Smooth muscle cell (in vitro differentiated cells): ENCODE measurements around the gene KLF13. TPM values are rescaled to one million over a fixed set of nuclear protein-coding genes. Genes with fewer than 3 reads are reported as not detected.

Source experiments
- DNase-seq: peaks from one replicate; lab custom pipeline; 2025; ENCODE audit not compliant: unreplicated experiment; lab: John Stamatoyannopoulos, UW
- H2AFZ ChIP-seq: fragments of 200-600 bp; sonication (generic); 2 replicates; pipeline ENCODE4 v1.6.0; 2016; ENCODE audit warnings: antibody characterized with exemption, low read depth, mild to moderate bottlenecking
- H3F3A ChIP-seq: fragments of 200-600 bp; sonication (generic); 2 replicates; pipeline ENCODE4 v1.6.0; 2017; ENCODE audit warnings: antibody characterized with exemption, low read depth
- H3K27ac ChIP-seq: fragments of 200-600 bp; sonication (generic); 2 replicates; pipeline ENCODE4 v1.5.1; 2016; ENCODE audit warnings: low read depth, mild to moderate bottlenecking
- H3K27me3 ChIP-seq: fragments of 200-600 bp; sonication (generic); 2 replicates; pipeline ENCODE4 v1.6.1; 2016; ENCODE audit warnings: low read depth, mild to moderate bottlenecking
- H3K36me3 ChIP-seq: fragments of 200-600 bp; sonication (generic); 2 replicates; pipeline ENCODE4 v1.5.1; 2016; ENCODE audit warnings: low read depth
- H3K4me1 ChIP-seq: fragments of 200-600 bp; sonication (generic); 2 replicates; pipeline ENCODE4 v1.5.1; 2016; ENCODE audit warnings: low read depth
- H3K4me2 ChIP-seq: fragments of 200-600 bp; sonication (generic); 2 replicates; pipeline ENCODE4 v1.6.0; 2016; ENCODE audit warnings: mild to moderate bottlenecking
- H3K4me3 ChIP-seq: fragments of 200-600 bp; sonication (generic); 2 replicates; pipeline ENCODE4 v1.5.1; 2016; ENCODE audit warnings: mild to moderate bottlenecking
- H3K79me2 ChIP-seq: fragments of 200-600 bp; sonication (generic); 2 replicates; pipeline ENCODE4 v1.6.0; 2016; ENCODE audit warnings: low read depth, mild to moderate bottlenecking
- H3K9ac ChIP-seq: fragments of 200-600 bp; sonication (generic); 2 replicates; pipeline ENCODE4 v1.6.0; 2016; ENCODE audit warnings: low read depth
- H3K9me3 ChIP-seq: fragments of 200-600 bp; sonication (generic); replicated peaks from 2 replicates; pipeline ENCODE4 v1.5.1; 2016; ENCODE audit warnings: low read depth
- H4K20me1 ChIP-seq: fragments of 200-600 bp; sonication (generic); 2 replicates; pipeline ENCODE4 v1.6.0; 2016; ENCODE audit warnings: low read depth
- WGBS: methylation state at CpG from one replicate; pipeline ENCODE4 v1.1.7; 2016; ENCODE audit warnings: low lambda C conversion rate; 5-methylcytosine and 5-hydroxymethylcytosine counted together
- polyA plus RNA-seq: library from polyadenylated mRNA; unstranded; fragments of >200 nt; fragmentation: Nextera tagmentation; extraction: Ambion mirVana; gene quantifications from 2 replicates; pipeline ENCODE4 v1.2.1, GENCODE V29; 2016
- total RNA-seq: library from RNA; depleted of rRNA; stranded (reverse); fragments of >200 nt; gene quantifications from 2 replicates; pipeline ENCODE4 v1.2.3, GENCODE V29; 2014
- TF ChIP-seq, protein P1 (sequence below): fragments of 200-600 bp; sonication (generic); IDR thresholded peaks from 2 replicates; pipeline ENCODE4 v1.5.1; 2017; ENCODE audit warnings: borderline replicate concordance, mild to moderate bottlenecking, antibody characterized with exemption; ENCODE audit not compliant: insufficient read depth, poor library complexity, severe bottlenecking

The KLF13 gene
- total and polyA plus RNA-seq, 2 experiments from 2014 or later: 42.1 to 74.2 TPM

DNA sequence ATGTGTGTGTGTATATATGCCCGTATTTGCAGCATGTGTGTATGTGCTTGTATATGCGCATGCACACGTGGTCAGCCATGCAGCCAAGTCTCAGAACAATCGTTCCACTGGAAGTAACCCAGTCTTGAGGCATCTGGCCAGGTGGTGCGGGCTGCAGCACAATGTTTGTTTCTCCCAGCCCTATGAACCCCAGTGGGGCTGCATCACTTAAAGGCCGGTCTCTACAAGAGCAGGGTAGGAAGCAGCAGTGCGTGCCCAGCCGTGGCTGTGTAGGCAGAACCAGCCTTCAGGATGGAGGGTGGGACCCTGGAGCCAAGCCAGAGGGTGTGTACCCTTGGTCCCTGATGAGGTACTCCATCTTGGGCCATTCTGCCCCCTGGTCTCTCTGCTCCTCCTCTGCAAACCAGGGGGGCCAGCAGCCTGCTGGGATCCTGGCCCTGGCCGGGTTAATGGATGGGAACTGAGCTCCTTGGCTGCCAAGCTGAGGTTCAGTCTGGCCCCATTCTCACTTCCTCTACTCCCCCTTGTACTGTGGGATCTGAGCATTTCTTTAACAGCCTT is 11.8 kb downstream of the KLF13 start:
- peak overlapping the region; percentile 81 for H3K9ac ChIP-seq
- WGBS: 89% methylated on average over 9 of the region's 9 CpGs

DNA sequence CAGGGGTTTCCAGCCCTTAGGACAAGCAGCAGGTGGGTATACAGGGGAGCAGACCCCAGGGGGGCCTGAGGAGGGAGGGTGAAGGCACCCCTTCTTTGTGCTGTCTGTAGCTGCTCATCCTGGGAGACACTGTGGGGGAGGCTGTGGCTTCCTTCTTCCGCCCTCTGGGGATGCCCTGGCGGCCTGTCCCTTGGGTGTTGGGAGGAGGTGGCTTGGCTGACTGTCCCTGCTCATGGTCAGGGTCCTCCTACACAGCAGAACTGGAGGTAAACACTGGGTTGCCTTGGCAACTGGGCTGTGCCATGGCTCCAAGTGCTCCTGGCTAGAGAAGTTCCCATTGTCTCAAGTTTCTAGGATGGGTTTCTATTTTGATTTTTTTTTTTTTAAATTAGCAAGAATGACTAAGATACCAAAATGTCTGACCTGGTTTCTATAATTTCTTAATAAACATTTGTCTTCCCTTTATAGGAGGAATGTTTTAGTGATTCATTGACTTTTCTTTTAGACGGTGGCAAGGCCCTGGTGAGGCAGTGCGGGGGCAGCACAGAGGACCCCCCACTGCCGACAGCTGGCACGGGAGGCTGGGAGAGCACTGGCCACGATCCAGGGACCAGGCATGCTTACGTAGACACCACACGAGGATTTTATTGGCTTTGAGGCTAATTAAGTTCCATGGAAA is 12.4 kb downstream of the KLF13 start:
- Histone ChIP-seq H3K9me3 (no peaks in the 10 kb centered on the region), H3K27ac (peak overlapping the region; percentile 94), H3F3A (no peaks in the 10 kb centered on the region), H2AFZ (no peak overlapping the region), H3K4me3 (no peak overlapping the region), H4K20me1 (peaks cover 99% of the 10 kb centered on the region), H3K9ac (peak overlapping the region; percentile 81), H3K4me2 (peak overlapping the region; percentile 31), H3K27me3 (no peaks in the 10 kb centered on the region), H3K79me2 (peaks cover 100% of the 10 kb centered on the region), H3K36me3 (no peaks in the 10 kb centered on the region), H3K4me1 (no peaks in the 10 kb centered on the region)
- WGBS: 49% methylated on average over 9 of the region's 9 CpGs
- TF ChIP-seq, protein P1, sequence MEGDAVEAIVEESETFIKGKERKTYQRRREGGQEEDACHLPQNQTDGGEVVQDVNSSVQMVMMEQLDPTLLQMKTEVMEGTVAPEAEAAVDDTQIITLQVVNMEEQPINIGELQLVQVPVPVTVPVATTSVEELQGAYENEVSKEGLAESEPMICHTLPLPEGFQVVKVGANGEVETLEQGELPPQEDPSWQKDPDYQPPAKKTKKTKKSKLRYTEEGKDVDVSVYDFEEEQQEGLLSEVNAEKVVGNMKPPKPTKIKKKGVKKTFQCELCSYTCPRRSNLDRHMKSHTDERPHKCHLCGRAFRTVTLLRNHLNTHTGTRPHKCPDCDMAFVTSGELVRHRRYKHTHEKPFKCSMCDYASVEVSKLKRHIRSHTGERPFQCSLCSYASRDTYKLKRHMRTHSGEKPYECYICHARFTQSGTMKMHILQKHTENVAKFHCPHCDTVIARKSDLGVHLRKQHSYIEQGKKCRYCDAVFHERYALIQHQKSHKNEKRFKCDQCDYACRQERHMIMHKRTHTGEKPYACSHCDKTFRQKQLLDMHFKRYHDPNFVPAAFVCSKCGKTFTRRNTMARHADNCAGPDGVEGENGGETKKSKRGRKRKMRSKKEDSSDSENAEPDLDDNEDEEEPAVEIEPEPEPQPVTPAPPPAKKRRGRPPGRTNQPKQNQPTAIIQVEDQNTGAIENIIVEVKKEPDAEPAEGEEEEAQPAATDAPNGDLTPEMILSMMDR: no peak
- DNase-seq: no peak

More for the DNA sequence above, 11.8 kb downstream of the KLF13 start:
- TF ChIP-seq, protein P1: no peak
- H3K27me3 ChIP-seq: no peaks in the 10 kb centered on the region
- no peak overlapping the region for H2AFZ ChIP-seq
- no peaks in the 10 kb centered on the region for H3K9me3 ChIP-seq
- peak overlapping the region; percentile 94 for H3K27ac ChIP-seq
- peaks cover 100% of the 10 kb centered on the region for H3K79me2 ChIP-seq
- no peak overlapping the region for H3K4me3 ChIP-seq
- no peak for DNase-seq
- H3F3A ChIP-seq: no peaks in the 10 kb centered on the region
- H3K4me2 ChIP-seq: peak overlapping the region; percentile 31
- no peaks in the 10 kb centered on the region for H3K4me1 ChIP-seq
- H3K36me3 ChIP-seq: no peaks in the 10 kb centered on the region
- peaks cover 99% of the 10 kb centered on the region for H4K20me1 ChIP-seq

DNA sequence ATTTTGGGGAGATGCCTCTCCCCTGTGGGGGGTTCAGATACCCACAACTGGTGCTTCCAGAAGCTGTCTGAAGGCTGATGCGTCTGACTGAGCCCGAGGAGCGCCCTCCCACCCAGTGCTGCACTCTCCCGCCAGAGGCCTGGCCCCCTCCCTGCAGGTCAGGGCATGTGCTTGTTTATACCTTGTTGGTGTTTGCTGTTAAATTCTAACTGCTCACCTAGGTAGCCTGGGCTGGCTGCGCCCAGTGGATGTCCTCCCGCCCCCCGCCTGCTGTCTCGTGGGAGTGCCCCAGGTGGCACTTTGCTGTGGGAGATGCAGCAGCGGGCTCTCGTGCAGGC is 12.9 kb downstream of the KLF13 start:
- TF ChIP-seq, protein P1: no peak
- no peaks in the 10 kb centered on the region for H3K9me3 ChIP-seq
- H3K4me1 ChIP-seq: no peaks in the 10 kb centered on the region
- H3K79me2 ChIP-seq: peaks cover 100% of the 10 kb centered on the region
- peaks cover 99% of the 10 kb centered on the region for H4K20me1 ChIP-seq
- WGBS: 87% methylated on average over 10 of the region's 10 CpGs
- no peaks in the 10 kb centered on the region for H3F3A ChIP-seq
- no peaks in the 10 kb centered on the region for H3K27me3 ChIP-seq
- no peak for DNase-seq
- H3K4me2 ChIP-seq: peak overlapping the region; percentile 11
- H3K9ac ChIP-seq: peak overlapping the region; percentile 81
- H3K36me3 ChIP-seq: no peaks in the 10 kb centered on the region
- H3K4me3 ChIP-seq: no peak overlapping the region
- no peak overlapping the region for H2AFZ ChIP-seq
- peak overlapping the region; percentile 94 for H3K27ac ChIP-seq

DNA sequence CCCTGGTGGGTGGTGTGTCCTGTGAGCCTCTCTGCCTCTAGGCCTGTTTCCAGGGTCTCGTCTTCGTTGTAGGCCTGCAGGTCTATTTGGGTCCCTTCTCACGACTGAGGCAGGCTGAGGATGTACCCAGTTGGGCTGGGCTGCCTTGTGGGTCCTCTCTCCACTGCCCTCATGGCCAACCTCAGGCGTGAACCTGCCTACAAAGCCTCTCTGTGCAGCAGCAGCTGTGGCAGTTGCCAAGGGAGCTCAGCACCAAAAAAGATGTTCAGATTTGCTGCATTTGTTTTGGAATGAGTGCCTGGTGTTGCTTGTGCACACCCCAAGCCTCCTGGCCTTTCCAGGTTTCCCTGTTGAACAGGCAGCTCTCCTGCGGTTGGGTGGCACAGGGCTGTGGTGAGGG is 13.4 kb downstream of the KLF13 start:
- DNase-seq: no peak
- TF ChIP-seq, protein P1: no peak
- Histone ChIP-seq H3K9ac (no peak overlapping the region), H3K4me2 (no peak overlapping the region), H3K4me1 (no peaks in the 10 kb centered on the region), H3K4me3 (no peak overlapping the region), H3F3A (no peaks in the 10 kb centered on the region), H3K27ac (peak overlapping the region; percentile 94), H3K36me3 (no peaks in the 10 kb centered on the region), H3K9me3 (no peaks in the 10 kb centered on the region), H4K20me1 (peaks cover 99% of the 10 kb centered on the region), H3K27me3 (no peaks in the 10 kb centered on the region), H2AFZ (no peak overlapping the region), H3K79me2 (peaks cover 100% of the 10 kb centered on the region)
- 96% methylated on average over 5 of the region's 5 CpGs for WGBS
